Right ventricle myocardium superior (tissue), 1 donor: ENCODE results near the gene SHMT1. TPM values are rescaled to one million over a fixed set of nuclear protein-coding genes. Genes with fewer than 3 reads are reported as not detected.
"Not testable (repeated sequence)": the region's sequence is repeated elsewhere in the genome, so short reads cannot be mapped to it uniquely, and the experiment has no call there.

Experiments used
- ATAC-seq: fragments of 200-7000 bp; cut with Tn5 transposase; one replicate; pipeline ENCODE4 v1.9.1; 2020; ENCODE audit warnings: mild to moderate bottlenecking; ENCODE audit not compliant: poor library complexity
- DNase-seq: peaks from one replicate; pipeline ENCODE4 v3.0.0-alpha.2; 2020
- intact Hi-C: fragments of 100-400 bp; cut with DNase I; formaldehyde crosslinking; loops from one replicate; pipeline ENCODE4 v1.11.2; 2022
- total RNA-seq: library from RNA; stranded (reverse); fragmentation: NEBNext Ultra II Directional; extraction: Animal tissue kit (Norgen Biotek cat#: 25700); gene quantifications from one replicate; pipeline ENCODE4 v1.2.1, GENCODE V29; 2021
- donor health status: DM: no; HTN: yes; CAD: no; lungs with severe emphysema.

The SHMT1 gene
- total RNA-seq, 1 donor from 2014 or later = 10.0 TPM

DNA sequence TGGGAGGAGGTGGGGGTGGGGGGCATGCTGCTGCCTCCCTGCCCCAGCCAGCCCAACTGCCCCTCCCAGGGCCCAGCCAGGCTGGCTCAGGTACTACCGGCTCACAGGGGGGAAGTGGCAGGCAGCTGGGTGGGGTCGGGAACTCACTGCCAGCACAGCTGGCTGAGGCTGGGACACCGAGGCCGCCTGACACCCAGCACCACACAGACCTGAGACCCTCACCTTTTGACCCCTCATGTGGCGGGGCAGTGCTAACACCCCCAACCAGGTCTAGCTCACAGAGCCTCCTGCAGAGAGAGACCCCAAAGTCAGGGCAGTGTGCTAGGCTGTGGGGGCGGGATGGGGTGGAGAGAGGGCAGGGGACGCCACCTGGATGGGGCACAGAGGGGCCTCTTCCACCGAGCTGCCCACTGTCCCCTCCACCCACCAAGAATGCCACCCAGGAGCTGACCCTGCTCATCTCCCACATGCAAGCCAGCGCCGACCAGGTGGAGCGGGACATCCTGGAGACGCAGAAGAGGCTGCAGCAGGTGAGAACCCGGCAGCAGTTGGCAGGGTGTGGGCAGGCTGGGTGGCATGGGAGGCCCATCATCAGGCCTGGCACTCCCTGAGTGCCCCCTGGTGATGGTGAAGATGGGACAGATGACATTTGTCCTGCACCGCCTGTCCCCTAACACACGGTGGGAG, 17.3 kb upstream of the SHMT1 start:
- intact Hi-C loops = no loop called here
- no peak for DNase-seq
- ATAC-seq = no peak

DNA sequence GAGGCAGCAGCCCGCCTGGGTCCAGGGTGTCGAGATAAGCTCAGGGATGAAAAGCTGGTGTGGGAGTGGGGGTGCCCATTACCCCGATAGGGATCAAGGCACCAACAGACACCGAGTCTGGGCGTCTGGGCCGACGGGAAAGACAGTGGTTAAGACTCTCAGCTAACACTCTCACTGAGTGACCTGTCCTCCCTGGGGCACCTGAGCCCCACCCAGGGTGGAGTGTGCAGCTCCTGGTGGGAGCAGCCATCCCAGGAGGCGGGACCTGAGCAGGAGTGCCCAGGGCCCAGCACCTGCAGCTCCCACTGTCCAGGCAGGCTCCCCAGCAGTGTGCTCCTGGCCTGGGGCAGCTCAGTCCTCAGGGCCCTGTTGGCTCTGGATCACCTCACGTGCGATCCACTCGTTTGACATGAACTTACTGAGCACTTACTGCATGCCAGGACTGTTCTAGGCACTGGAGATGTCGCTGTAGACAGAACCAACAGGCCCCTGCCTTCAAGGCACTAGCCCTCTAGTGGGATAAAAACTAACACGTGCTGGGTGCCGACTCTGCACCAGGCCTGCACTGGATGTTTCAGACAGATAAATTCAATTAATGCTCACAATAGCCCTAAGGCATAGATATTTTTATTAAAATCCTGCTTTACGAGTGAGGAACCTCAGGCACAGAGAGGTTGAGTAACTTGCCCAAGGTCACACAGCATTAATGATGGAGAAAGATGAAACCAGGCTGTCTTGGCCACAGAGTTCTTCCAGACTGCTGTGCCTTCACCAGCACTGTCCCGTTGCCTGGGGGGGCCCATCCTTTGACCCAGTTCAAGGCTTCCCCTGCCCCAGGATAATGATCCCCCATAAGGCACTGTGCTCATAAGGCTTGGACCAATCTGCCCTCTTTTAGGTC, 16.1 kb upstream of the SHMT1 start:
- no peak for DNase-seq
- intact Hi-C loops = no loop called here
- ATAC-seq = no peak

- intact Hi-C loops, ATAC-seq, DNase-seq: not testable (repeated sequence)
Measured at GRCh38 chr17:18378614-18379013, 15.3 kb upstream of the SHMT1 start.

- no peak for ATAC-seq
- intact Hi-C loops = no loop called here
- no peak for DNase-seq
Measured at GRCh38 chr17:18378205-18378505, 14.8 kb upstream of the SHMT1 start.

- intact Hi-C loops = no loop called here
Measured at GRCh38 chr17:18377437-18378204, 14.3 kb upstream of the SHMT1 start, which contains the start of gene EVPLL. TSS of gene EVPLL (plus strand) at chr17:18377778. CDS start at chr17:18380938, 3,160 bp downstream.

DNA sequence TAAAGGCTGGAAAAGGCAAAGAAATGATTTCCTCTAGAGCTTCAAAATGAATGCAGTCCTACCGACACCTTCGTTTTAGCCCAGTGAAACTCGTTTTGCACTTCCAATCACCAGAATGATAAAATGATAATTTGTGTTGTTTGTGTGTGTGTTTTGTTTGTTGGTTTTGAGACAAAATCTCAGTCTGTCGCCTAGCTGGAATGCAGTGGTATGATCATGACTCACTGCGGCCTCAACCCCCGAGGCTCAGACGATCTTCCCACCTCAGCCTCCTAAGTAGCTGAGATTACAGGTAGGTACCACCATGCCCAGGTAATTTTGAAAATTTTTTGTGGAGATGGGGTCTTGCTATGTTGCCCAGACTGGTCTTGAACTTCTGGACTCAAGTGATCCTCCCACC, 10.9 kb upstream of the SHMT1 start:
- DNase-seq = no peak
- ATAC-seq = no peak
- intact Hi-C loops = no loop called here

More at GRCh38 chr17:18377437-18378204, 14.3 kb upstream of the SHMT1 start, which contains the start of gene EVPLL:
- peak; percentile 68 for ATAC-seq
- DNase-seq = peak; percentile 75

GRCh38 chr17:18373181-18373580, 9.8 kb upstream of the SHMT1 start:
- ATAC-seq, DNase-seq, intact Hi-C loops: not testable (repeated sequence)

- intact Hi-C loops = no loop called here
Measured at GRCh38 chr17:18371455-18371854, 8.1 kb upstream of the SHMT1 start.

GRCh38 chr17:18370761-18371160, 7.4 kb upstream of the SHMT1 start:
- intact Hi-C loops = no loop called here
- ATAC-seq (no peak), DNase-seq (no peak)

More at GRCh38 chr17:18371455-18371854, 8.1 kb upstream of the SHMT1 start:
- ATAC-seq (no peak), DNase-seq (no peak)

DNA sequence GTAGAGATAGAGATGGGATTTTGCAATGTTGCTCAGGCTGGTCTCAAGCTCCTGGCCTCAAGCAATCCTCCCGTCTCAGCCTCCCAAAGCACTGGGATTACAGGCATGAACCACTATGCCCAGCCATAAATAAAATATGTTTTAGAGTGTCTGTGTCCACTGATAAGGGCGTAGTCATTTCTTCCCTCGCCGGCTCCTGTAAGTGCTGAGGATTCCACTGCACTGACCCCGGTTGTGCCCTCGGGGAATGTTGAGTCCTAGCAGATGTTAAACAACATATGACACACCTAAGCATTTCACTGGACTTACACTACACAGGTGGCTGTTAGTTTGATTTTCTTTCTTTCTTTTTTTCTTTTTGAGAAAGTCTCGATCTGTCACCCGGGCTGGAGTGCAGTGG, 5.6 kb upstream of the SHMT1 start:
- ATAC-seq (no peak), DNase-seq (no peak)
- intact Hi-C loops = no loop called here

GRCh38 chr17:18364166-18364565, 816 bp upstream of the SHMT1 start:
- ATAC-seq = no peak
- DNase-seq = no peak
- intact Hi-C loops = no loop called here

DNA sequence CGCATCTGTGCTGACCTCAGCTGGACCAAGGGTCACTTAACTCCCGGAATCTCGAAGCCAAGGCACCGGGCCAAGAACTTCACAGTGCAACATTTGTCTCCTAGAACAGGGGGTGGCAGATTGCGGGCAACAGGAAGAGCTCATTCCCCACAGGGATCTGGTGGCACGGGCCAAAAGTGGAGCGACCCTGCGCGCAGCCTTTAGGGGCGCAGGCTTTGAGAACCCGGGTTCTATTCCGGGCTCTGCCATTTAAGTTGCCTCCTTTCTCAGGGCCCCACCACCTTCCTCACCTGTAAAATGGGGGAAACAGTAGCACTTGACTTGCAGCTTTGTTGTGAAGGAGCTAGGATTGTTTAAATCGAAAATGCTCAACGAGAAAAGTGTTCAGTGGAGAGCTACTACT, 651 bp downstream of the SHMT1 start:
- DNase-seq (peak; percentile 88), ATAC-seq (peak; percentile 51)
- intact Hi-C loops = no loop called here

- no peak for ATAC-seq
- intact Hi-C loops = no loop called here
Measured at GRCh38 chr17:18361837-18362697, 1.3 kb downstream of the SHMT1 start.

GRCh38 chr17:18360518-18360917, 2.8 kb downstream of the SHMT1 start:
- ATAC-seq (no peak), DNase-seq (no peak)
- intact Hi-C loops = no loop called here

More at GRCh38 chr17:18361837-18362697, 1.3 kb downstream of the SHMT1 start:
- no peak for DNase-seq

DNA sequence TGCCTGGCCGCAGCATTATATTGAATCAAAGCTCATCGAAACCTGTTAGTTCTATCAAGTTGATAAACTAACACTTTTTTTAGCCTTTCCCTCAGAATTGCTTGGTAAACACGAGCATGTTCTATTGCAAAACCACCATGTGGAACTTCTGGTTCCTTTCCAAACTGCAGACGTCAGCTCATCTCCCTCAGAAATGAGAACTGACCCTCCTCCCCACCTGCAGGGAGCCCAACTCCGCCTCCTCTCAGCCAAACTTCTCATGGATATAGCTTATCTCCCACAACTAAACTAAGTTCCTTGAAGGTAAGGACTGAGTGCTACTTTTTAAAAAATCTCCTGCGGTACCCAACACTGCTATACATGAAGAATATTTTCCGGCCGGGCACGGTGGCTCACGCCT, 6.7 kb downstream of the SHMT1 start:
- ATAC-seq (peak; percentile 88), DNase-seq (peak; percentile 61)
- intact Hi-C loops = no loop called here

DNA sequence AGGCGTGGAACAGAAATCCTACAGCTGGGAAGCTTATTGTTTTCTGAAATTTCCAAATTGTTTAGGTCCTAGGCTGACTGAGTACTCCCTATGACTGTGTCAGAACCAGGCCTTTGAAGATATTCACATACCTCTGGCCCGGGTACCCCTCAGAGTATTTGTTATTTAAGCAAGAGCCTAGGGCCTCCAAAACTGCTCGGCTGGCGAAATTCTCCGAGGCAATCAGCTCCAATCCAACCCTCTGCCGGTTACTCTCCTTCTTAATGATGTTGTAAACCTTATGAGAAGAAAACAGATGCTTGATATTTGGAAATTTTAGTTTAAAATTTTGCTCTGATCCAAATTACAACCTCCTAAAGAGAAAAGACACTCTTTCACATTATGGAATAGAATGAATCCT, 9.8 kb downstream of the SHMT1 start:
- ATAC-seq (no peak), DNase-seq (peak; percentile 4)
- intact Hi-C loops = no loop called here

GRCh38 chr17:18344021-18344420, 19.3 kb downstream of the SHMT1 start:
- ATAC-seq (no peak), DNase-seq (no peak)
- intact Hi-C loops = no loop called here

DNA sequence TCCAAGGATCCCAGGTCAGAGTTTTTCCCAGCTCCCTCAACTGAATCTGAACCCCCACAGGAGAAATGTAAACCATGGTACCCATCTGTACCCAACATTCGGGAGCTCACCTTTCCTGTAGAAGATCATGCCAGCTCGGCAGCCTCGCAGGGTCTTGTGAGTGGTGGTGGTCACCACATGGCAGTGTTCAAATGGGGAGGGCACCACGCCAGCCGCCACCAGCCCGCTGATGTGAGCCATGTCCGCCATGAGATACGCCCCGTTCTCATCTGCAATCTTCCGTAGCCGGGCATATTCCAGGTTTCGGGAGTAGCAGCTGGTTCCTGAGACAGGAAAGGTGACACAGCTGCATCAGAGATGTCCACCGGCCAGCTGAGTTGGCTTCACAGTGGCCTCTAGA, 23.4 kb downstream of the SHMT1 start:
- intact Hi-C loops = no loop called here
- DNase-seq (no peak), ATAC-seq (no peak)
